Stimulated activated CD4-positive, alpha-beta T cell treated with anti-CD3 and anti-CD28 coated beads, Interleukin-2, amount 100 ng/mL, for 24 hours (primary cell): ENCODE data around the gene SLC39A5.
"Not testable (repeated sequence)": the region's sequence is repeated elsewhere in the genome, so short reads cannot be mapped to it uniquely, and the experiment has no call there.

Source experiments
- DNase-seq, 2 donors: peaks; one replicate each; pipeline ENCODE4 v3.0.0-alpha.2; 2020

Gene SLC39A5

GRCh38 chr12:56282030-56282429 lies 52.2 kb downstream of the SLC39A5 start:
- DNase-seq, result no peak

- DNase-seq, result no peak
Observed at GRCh38 chr12:56282579-56282978, 52.7 kb downstream of the SLC39A5 start.

GRCh38 chr12:56284263-56284662 lies 54.4 kb downstream of the SLC39A5 start:
- DNase-seq, result not testable (repeated sequence)

GRCh38 chr12:56286044-56286830 lies 56.4 kb downstream of the SLC39A5 start:
- DNase-seq, result no peak
